HG03571 (cell line): Measurements from ENCODE around the gene VCAN.
A peak's percentile ranks its signal among the peaks of the same experiment; 100 is the strongest.

Experiments used
- ATAC-seq: cut with Tn5 transposase; IDR thresholded peaks from one replicate; pipeline ENCODE4 v1.9.1; 2021; ENCODE audit not compliant: unreplicated experiment

VCAN gene

DNA sequence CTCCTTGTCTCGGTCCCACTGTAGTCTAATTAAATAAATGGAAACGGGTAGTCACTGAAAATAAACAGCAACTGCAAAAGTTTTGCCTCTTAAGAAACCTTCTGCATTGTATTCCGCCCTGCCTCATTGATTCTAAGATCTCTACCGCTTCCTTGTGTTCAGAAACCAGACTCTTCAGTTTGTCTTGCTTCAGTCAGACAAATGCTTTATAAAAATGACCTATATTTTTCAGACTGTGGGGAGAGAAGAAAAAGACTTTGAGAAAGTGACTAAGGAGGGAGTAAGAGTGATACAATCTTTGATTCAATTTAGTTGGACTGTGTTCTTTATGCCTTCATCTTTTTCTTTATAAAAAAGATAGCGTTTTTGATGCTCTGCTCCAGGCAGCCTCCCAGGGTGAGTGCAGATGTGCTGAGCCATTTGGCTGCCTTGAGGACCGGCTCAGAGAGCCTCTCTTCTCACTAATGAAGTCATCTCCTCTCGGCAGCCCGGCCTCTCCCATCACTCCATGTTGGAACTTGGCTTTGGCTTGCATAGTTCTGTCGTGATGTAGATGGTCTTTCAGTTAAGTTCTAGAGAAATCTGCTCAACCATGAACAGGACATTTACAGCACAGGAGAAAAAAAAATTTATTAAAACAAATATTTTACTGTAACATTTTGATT lies 4.0 kb upstream of the VCAN start:
- ATAC-seq, result no peak

DNA sequence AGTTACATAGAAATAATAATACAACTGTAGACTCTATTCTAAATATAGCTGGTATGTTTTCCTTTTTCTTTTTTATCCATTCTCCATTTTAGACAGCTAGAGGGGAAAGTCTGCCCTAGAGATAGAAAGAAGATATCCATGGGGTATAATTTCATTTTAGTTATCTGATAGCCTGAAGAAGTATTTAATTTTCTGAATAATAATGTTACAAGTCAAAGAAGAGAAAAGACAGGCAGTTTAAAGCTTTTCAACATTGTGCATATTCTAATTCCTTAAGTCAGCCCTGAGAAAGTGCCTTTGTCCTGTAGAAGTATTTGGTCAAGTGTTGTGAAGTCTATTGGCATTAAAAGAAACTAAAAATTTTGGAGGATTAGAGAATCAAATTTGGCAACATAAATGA lies 2.5 kb upstream of the VCAN start:
- no peak for ATAC-seq

DNA sequence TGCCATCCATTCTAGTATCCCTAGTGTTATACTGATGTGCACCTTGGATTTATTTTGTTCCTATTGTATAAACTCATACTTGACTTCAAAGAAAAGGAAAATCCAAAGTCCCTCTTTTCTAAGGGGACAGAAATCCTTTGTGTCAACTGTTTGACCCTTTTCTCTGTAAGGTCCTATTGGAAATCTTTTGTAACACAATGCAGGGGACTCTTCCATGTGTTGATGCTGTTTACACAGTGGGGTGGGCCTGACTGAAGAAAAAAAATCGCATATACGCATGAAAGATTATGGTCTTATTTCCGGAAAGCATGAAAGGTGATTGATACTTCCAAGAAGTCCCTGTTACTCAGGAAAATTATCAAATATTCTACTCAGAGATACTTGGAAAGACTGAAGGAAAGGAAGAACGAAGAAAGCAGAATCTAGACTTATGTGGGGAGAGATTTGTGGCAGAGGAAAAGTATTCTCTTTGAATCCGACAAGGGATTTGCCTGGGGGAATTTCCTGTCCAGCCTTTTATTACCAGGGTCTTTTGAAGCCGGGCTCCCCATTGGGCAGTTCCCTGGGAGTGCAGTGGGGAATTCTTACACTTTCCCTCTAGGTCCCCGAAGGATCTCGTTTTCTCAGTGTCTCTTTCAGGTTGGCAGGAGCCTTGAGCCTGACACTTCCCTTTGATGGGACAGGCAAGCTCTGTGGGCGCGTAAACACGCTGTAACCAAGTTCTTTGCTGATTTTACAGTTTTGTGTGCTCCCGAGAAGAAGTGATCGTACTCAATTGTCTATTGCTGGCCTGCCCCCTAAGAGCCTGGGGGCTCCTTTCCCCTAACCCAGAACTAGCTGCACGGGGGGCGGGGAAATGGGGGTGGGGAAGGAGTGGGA lies 779 bp upstream of the VCAN start:
- no peak for ATAC-seq

GRCh38 chr5:83472213-83472507 lies 616 bp downstream of the VCAN start:
- no peak for ATAC-seq

GRCh38 chr5:83472508-83473345 lies 1.2 kb downstream of the VCAN start:
- ATAC-seq, result peak; percentile 43

DNA sequence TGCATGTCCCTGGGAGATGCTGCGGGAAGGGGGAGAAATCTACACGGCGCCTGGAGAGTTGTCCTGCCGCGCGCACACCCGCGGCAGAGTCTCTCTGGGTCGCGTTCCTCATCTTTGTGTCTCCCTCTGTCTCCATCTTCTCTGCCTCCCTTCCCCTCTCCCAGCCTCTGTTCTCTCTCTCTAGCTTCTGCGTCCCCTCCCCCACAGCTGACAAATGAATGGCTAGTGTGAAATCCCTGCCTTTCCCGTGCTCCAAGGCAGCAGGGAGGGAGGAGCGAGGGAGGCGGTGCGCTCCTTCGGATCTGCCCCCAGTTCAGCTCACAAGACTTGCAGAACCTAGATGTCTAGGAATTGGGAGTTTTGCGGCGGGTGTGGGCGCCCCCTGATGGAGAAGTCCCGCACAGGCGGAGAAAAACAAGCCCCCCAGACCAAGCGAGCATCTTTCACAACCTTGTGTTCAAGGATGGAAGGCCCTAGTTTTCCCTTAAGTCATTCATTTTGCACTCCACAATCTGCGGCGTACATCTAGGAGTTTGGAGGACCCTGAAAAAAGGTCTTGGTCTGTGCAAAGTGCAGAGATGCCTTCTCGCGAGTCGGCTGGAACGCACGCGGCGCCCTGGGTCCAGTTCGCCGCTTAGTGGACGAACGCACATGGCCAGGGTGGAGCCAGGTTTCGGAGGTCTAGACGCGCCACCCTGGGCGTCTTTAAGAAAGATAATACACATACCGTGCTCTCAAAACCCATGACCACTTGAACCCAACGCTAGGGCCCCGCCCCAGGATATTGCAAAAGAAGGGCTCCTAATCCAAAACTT lies 2.0 kb downstream of the VCAN start:
- peak; percentile 80 for ATAC-seq

DNA sequence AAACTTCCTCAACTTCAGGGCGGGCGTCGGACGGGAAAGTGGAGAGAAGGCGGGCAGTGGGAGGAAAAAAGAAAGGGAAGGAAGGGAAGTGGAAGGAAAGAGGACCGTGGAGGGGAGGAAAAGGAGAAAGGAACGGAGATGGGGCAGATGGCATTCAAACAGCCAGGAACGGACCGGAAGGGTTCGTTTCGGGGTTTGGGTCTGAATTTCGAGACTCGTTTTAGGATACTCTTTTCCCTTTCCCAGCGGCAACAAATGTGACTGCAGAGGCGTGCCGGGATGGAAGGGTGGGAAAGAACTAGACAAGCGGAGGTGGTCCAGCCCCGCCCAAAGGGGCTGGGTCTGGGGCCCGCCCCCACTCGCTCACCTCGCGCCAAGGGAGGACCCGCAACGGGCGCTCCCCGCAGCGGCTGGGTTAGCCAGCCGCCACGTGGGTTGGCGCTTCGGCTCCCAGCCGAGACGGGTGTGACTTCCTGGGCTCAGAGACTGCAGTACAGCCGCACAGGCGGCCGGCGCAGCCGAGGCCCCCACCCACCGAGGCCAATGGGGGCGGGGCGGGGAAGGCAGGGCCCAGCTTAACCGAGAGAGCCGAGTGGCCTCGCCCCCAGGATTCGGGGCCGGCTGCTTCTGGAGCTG lies 2.7 kb downstream of the VCAN start:
- ATAC-seq, result no peak

DNA sequence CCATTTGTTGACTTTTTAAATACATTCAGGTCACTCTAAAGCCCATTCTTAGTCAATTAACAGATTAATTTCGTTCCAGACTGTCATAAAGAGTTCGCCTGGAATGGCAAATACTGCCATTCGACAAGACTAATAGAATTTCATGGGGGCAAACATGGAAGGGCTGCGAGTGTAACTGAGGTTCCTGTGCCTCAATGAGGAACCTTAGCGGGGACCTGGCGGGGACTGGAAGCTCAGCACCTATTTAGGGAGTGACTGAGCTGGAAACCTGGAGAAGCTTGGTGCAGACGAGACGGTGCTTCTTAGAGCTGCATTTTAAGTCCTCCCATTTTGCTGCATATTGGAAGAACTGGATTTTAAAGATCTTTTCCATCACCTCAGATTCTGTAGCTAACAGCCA lies 3.4 kb downstream of the VCAN start:
- no peak for ATAC-seq

- no peak for ATAC-seq
Observed at GRCh38 chr5:83475391-83475863, 3.9 kb downstream of the VCAN start.

DNA sequence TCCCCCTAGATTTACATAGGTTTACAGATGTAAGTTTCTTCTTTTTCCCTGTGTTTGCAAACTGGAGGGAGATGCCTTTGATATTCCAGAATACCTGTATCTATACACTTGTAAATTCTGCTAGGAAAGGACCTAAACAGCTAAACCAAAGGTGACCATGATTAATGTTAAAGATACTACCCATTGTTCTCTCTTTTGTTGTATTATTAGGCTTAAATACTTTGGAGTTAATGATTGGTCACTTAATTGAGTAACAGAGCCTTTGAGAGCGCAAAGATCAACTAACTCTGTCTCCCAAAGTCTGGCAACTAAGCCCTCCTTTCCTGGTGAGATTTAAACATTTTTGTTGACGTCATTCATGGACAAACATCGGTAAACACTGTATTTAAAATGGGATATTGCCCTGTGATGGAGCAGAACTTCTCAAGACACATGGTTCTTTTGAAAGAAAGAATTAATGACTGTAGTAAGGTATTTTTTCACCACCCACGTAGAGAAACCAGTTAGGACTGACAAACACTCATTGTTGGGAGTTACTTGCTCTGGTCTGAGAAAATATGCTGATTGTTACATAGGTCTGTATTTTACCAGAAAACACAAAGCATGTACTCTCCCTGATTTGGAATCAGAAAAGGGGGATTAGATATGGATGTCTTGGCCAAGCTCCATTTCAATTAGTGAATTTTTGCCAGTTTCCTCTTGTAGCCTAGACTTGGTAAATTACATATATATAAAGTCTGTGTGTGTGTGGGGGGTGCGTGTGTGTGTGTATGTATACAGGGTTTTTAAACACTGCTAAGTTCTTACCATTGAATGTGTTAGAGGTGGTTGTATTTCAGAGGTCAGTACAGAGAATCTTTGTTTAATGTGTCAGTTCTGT lies 4.6 kb downstream of the VCAN start:
- ATAC-seq, result no peak

DNA sequence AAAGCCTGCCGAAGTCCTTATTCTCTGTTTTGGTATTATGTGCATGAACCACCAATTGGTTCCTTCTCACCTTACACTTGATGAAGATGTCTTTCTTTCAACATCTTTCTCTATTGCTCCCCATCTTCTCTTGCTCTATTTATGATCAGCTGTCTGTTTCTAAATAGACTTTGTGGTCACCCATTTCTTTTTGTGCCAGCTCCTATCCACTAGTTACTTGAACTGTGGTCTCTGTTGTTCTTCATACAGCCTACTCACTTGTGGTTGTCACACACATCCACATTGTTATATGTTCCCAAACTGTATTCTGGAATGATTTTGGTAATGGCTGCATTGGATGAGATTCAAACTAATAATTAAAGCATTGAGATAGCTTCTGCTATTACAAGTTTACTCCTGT lies 11.4 kb downstream of the VCAN start:
- ATAC-seq, result no peak

GRCh38 chr5:83484294-83484693 lies 12.8 kb downstream of the VCAN start:
- ATAC-seq, result no peak

DNA sequence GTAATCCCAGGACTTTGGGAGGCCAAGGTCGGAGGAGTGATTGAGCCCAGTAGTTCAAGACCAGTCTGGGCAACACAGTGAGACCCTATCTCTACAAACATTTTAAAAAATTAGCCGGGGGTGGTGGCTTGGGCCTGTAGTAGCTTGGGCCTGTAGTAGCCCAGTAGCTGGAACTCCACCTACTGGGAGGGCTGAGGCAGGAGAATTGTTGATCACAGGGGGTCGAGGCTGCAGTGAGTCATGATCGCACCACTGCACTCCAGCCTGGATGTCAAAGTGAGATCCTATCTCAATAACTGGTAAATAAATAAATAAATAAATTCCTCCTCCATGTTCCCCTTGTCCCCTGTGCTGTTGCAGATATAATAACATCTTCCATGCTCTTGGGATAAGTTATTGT lies 14.3 kb downstream of the VCAN start:
- ATAC-seq, result no peak

- no peak for ATAC-seq
Observed at GRCh38 chr5:83487155-83487554, 15.6 kb downstream of the VCAN start.

DNA sequence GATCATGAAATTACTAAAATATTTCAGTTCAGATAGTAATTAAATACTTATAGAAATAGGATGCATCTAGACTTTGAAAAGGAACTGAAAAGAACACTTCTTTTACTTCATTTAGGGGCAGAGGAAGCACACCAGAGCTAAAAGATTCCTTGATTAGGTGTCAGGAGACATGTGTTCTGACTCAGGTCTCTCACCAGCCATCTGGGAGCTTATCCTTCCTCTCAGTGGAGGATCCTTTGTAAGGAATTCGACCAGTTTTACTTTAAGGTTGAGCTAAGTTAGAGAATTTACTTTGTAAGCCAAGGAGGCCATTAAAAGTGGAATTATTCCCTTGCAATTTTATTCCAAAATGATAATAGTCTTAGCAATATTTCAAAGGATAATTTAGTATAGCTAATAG lies 16.7 kb downstream of the VCAN start:
- ATAC-seq, result no peak

- no peak for ATAC-seq
Observed at GRCh38 chr5:83488821-83489220, 17.3 kb downstream of the VCAN start.

DNA sequence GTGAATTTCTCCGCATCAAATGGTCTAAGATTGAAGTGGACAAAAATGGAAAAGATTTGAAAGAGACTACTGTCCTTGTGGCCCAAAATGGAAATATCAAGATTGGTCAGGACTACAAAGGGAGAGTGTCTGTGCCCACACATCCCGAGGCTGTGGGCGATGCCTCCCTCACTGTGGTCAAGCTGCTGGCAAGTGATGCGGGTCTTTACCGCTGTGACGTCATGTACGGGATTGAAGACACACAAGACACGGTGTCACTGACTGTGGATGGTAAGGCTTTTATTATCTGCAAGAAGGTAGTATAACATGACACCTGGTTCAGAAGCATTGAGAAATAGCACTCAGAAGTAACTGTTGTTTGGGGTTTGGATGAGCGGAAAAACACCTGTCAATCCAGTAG lies 18.7 kb downstream of the VCAN start:
- ATAC-seq, result no peak

- ATAC-seq, result no peak
Observed at GRCh38 chr5:83492331-83492730, 20.8 kb downstream of the VCAN start.

DNA sequence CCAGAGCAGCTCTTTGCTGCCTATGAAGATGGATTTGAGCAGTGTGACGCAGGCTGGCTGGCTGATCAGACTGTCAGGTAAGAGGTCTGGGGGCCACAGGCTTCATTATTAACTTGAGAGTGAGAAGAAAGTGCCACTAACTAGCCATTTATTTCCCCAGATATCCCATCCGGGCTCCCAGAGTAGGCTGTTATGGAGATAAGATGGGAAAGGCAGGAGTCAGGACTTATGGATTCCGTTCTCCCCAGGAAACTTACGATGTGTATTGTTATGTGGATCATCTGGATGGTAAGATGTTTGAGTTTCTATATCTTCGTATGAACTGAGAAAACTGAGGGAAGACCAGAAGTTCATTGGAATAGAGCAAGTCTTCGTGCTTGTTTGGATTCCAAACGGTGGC lies 22.1 kb downstream of the VCAN start:
- no peak for ATAC-seq
